NCI-H82 treated with DMSO at 0.1 percent for 48 hours (cell line): ENCODE results near the gene CD244.

Experiments used
- DNase-seq: peaks from one replicate; lab custom pipeline; 2025; ENCODE audit not compliant: unreplicated experiment; lab: John Stamatoyannopoulos, UW

Gene CD244

DNA sequence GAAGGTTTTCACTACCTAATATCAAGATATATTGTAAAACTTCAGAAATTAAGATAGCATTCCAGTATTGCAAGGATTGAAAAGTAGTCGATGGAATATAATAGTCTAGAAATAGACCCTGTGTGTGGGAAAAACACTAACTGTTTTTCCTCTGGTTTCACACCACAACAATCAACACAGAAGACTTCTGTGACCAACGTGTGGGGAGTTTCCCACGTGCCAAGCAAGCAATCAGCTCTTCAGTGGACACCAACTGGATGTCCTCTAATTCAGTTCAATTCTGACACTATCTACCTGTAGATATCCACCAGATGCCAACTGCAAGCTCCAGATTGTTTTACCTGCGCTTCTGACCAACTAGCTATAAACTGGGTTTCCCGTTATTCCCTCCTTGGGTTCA lies 12.1 kb downstream of the CD244 start:
- DNase-seq, result no peak

DNA sequence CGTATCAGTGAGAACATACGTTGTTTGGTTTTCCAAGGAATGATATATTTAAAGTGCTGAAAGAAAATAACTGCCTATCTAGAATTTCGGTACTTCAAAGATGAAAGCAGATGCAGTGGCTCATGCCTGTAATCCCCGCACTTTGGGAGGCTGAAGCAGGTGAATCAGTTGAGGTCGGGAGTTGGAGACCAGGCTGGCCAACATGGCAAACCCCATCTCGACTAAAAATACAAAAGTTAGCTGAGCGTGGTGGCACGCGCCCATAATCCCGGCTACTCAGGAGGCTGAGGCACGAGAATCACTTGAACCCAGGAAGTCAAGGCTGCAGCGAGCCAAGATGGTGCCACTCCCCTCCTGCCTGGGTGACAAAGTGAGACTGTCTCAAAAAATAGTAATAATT lies 16.4 kb downstream of the CD244 start:
- no peak for DNase-seq

DNA sequence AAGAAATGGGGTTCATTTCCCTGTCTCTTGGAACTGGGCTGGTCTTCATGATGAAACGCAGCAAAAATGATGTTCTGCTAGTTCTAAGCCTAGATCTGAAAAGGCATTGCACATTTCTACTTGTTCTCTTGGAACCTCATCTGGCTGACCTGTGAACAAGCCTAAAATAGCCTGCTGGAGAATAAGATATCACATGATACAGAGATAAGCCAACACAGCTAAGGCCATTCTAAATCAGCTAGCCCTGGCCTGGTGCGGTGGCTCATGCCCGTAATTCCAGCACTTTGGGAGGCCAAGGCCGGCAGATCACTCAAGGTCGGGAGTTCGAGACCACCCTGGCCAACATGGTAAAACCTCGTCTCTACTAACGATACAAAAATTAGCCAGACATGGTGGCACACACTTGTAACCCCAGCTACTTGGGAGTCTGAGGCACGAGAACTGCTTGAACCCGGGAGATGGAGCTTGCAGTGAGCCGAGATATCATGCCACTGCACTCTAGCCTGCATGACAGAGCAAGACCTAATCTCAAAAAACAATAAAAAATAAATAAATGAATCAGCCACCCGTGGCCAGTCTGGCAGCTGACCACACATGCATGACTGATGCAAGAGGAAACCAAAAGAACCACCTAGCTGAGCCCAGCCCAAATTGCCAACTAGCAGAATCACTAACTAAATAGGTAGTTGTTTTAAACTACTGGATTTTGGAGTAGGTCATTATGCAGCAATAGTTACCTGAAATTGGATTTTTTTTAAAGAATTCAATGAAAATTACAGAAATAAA lies 18.0 kb downstream of the CD244 start:
- no peak for DNase-seq

DNA sequence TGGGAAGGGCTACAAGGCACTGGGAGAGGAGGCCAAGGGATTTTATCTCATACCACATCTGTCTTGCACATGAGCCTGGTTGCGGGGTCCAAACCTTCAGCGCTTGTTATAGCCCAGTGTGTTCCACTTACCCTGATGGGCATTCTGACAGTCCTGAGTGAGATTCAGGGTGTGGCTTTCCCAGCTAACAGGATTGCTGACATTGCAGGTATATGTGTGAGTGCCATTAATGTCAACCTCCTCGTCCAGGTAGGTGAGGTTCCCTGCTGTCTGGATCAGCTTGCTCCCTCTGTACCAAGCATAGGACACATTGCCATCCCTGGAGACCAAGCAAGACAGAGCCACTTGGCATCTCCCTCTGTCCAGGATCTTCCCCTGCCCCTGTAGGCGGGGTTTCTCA lies 21.6 kb downstream of the CD244 start:
- no peak for DNase-seq

DNA sequence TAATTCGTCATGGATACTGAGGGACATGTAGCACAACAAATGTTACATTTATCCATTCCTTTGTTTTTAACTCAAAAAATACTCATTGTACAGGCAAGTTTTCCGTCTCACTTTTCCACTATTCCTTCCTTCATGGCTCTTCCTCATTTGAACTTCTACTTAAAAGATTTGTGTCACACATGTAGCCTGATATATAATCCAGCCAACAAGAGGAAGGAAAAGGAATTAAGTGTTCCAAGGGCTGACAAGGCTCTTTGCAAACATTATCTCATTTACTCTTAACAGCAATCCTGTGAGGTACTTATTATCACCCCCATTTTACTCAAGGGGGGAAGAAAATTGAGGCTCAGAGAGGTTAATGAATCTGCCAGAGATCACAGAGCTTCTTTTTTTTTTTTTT lies 22.9 kb downstream of the CD244 start:
- DNase-seq, result peak; percentile 11

DNA sequence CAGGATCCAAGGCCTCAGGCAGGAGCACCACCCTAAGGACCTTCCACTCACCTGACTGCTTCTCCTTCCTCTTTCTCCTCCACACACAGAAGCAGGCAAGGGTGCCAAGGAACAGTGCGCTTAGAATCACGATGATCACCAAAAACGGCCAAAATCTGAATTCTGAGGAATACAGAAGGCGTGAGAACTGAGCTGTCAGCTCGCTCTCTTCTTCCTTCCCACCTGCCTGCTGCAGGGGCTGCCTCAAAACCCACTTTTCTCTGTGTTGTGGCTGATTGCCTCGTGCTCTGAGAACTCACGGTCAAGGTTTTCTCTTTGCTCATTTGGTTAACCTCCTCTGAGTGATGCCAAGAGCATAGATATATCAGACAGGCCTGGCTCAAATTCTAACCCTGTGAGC lies 23.8 kb downstream of the CD244 start:
- no peak for DNase-seq

DNA sequence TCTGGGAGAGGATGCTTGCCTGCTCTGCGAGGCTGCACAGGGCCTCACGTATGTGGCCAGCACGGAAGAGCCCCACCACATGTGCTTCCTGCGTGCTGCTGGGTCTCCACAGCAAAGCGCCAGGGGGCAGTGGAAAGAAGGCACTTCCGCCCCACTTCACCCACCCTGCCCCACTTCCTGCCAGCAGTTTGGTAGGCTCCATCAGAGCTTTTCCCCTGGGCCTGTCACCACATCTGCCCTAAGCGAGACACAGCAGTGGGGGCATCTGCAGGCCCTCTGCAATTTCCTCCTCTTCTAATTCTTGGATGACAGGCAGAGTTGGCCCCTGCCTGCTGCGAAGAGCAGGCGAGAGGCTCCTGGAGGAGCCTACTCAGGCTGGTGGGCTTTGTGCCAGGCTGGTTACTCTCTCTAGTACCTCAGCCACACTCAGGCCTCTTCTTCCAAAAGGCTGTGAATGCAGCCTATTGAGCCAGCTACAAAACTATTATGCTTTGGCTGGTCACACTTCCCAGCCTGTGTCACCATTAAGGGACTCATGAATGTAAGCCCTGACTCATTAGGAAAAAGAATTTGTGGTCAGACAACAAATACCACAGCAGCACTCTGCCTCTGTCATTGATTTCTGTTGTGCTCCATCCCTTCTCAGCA lies 25.0 kb downstream of the CD244 start:
- no peak for DNase-seq

DNA sequence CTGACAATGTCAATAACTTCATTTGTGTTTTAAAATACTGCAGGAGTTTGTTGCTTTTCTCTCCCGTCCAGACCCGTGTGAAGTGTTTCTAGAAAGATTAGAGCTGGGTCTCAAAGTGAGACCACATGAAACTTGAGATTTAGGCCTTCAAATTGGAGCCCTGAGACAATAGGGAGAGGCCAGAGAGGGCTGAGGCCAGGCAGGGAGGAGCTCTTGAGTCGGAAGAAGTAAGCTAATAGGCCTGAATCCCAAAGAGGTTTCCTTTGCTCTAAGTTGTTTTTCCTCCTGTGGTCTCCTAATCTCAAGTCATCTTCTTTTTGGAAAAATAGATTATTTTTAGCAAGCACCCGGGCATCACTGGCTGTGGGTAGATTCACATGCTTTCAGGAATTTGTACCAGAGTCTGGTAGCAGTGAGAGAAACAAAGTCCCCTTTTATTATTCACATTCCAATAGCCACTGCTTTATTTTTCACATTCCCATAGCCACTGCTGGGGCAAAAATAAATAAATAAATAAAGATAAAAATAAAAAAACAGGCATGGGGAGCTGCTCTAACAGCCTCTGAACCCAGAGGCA lies 25.6 kb downstream of the CD244 start:
- DNase-seq, result no peak

DNA sequence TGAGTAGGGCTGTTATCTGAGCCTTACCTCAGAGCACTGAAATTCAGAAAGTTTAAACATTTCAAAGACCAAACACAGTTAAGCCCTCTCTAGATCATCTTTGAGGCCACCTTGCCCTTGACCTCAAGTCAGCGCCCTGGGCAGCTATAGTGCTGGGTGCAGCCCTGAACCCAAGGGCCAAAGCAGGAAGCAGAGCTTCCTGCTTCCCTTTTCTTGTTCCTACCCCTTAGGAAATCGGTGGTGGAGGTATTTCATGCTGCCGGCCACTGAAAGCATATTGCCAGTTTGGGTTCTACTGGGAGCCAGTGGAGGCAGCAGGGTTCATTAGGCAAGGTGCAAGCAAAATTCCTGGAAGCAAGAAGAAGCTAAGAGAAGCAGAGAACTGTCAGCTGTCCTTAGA lies 26.1 kb downstream of the CD244 start:
- DNase-seq, result no peak

DNA sequence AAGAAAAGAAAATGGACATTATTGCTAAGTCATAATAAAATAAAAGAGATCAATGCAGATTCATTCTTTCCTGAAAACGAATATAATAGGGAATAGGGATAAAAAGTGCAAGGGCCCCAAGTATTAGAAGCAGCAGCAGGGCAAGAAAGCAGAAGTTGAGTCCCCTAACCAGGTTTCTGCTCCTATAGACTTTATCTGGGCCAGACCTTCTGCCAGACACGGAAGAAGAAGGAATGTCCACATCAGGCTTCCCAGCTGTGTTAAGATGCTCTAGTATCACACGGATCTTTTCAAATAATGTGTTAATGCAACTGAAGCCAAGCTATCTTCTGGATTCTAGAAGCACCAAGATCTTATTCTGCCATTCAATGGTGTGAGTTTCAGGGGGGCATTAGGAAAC lies 26.9 kb downstream of the CD244 start:
- no peak for DNase-seq

DNA sequence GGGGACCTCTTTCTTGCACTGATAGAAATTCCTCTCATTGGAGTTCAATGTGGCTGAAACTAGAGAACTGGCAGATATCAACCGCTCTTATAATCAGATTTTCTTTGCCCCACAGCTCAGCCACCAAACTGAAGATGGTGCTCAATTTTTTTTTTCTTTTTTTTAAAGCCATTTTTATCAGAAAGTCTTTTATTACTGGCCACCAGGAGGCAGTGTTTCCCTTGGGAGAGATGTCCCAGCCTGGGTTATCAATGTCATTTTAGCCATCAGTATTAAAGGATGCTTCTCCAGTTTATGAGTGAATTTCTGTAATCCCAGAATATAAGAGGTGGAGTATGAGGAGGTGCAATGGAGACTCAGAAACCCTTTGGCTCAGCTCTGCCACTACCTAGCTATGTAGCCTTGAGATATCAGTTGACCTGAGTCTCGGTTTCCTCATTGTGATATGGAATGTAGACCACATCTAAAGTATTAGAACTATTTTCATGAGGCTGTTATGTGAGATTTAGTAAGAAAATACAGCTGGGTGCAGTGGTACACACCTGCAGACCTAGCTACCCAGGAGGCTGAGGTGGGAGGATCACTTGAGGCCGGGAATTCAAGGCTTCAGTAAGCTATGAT lies 27.6 kb downstream of the CD244 start:
- DNase-seq, result peak; percentile 56

DNA sequence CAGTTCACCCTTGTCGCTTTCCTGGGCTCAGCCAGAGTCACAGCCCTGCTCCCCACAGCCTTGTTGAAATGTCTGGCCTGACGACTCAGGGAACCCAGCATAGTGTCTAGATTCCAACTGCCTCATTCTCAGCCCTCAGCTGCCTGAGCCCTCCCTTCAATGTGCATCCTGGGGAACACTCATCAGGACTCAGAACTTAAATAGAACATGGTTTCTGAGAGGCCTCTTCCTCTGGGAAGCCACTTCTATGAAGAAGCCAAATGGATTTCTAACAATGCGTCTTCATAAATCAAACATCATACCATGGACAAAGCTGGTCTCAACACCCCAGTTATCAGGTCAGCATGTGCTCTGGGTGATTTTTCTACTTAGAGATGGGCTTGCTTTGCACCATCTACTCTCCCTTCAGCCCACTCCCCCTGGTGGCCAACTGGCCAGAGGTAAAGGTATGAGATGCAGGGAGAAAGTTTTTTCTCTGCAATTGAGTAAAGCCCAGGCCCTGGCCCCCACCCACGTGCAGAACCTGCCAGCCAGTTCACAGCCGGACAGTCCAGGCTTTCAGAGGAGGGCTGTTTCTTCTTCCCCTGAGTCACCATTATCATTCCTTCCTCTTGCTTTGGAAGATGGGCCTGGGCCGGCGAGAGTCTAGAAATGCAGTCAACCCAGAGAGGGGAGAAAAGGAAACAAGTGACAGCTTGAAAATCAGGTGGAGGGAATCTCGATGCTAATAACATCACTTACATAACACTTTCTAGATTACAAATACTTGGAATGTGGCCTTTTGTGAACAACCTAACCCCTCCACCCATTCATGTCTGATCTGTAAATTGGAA lies 32.1 kb downstream of the CD244 start:
- peak; percentile 38 for DNase-seq

DNA sequence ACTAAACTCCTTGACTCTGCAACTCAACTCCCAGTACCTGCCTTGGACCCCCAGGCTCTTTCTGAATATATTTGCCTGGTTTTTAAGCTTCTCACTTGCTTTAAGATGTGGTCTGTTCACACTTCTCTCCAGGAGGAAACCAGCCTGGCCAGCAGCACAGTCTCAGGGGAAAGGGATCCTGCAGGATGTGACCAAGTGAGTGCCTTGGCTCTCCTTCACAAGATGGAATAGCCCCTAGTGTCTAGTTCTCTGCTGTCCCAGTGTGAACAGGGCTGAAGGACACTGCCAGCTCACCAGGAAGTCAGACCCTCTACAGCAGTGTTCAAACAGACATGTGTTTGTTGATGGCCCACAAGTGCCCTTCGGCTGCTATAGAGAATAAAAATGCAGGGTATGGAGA lies 32.9 kb downstream of the CD244 start:
- no peak for DNase-seq

DNA sequence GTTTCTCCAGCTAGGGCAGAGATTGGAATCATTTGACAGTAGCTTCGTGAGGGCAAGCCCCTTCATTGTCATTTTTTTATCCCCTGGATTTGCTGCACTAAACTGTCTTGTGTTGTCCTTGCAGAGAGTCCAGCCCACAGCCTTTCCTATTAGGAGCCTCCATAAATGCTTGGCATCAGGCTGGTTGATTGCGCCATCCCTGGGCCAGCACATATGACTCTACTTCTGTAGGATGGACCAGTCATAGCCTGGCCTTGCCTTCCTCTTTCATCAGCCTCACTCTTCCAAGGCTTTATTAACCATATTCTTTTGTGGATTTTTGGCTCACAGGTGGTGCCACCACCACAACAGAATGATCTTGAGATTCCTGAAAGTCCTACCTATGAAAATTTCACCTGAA lies 35.3 kb downstream of the CD244 start:
- DNase-seq, result no peak

DNA sequence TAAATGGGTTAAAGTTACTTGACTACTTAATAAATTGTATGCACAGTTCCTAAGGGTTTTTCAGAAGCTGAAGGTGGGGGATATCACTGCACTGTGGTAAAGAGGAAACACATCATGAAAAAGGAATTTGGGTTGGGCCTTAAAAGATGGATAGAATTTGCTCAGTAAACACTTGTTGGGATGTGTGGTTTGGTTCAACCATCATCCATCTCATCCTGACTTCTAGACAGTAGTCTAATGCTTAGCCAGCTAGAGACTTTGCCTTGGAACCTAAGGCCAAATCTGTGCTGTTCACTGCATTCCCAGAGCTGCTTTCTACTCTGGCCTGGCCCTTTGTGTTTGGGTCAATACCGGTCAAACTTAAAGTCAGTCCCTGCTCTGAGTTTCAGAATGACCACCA lies 36.1 kb downstream of the CD244 start:
- no peak for DNase-seq

DNA sequence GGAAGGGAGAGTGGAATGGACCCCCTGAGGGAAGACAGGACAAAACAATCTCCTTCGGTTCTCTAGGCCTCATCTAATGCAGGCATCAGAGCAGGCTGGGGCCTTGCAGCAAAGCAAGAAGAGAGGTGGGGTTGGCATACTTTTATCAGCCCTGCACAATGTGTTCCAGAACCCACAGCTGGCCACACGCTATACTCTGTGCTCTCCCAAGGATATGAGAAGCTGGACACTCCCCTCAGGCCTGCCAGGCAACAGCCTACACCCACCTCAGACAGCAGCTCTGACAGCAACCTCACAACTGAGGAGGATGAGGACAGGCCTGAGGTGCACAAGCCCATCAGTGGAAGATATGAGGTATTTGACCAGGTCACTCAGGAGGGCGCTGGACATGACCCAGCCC lies 39.4 kb downstream of the CD244 start:
- DNase-seq, result no peak

DNA sequence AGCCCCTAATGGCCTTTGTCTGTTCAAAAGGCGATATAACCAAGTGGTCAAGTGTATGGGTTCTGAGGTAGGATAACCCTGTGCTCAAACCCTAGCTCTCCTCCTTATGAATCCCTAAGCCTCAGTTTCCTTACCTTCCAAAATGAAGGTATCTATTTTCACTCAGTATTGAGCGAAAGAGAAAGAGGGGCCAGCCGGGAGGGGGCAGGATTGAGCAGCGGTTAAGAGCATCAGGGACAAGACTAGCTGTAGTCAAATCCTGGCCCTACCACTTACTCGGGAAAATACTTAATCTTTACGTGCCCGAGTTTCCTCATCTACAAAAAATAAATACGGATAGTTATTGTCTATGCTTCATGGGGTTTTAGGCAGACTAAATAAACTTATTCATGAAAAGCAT lies 41.1 kb downstream of the CD244 start:
- DNase-seq, result no peak

DNA sequence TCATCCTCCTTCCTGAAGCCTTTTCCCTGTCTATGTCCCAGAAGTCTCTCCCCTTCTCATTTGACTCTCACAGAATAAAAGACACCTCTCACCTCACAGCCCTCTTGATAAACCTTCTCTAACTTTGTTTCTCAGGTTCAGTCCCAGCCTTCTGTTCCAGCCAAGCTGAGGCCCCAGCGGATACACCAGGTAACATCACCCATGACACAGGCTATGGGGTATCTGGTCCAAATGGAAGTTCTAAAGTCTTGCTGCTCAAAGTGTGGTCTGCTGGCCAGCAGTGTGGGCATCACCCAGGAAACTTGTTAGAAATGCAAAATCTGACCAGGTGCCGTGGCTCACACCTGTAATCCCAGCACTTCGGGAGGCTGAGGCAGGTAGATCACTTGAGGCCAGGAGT lies 43.5 kb downstream of the CD244 start:
- DNase-seq, result no peak

DNA sequence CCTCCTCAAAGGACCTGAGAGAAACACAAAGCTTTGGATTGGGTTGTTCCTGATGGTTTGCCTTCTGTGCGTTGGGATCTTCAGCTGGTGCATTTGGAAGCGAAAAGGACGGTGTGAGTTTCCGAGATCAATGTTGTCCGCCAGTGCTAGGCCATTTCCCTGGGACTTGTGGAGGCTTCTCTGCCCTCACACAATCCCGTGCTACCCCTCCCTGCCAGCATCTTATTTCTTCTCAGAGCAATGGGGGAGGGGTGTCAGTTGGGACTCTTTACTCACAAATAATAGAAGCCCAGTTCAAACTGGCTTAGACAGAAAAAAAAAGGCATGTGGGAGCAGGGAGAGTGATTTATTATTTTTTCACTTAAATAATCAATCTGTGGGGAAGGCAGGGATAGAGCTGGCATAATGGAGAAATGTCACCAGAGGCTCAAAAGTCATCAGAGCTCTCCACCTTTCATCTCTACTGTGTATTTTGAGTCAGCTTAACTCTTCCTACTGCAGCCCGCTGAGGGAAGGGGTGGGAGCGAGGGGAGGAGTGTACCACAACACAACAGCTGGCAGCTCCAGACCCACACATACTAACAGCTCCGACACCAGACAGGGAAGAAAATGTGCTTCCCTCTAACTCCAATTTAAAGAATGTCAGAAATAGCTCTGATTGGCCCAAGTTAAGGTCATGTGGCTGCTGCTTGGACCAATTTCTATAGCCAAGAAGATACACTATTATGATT lies 44.3 kb downstream of the CD244 start:
- DNase-seq, result no peak

DNA sequence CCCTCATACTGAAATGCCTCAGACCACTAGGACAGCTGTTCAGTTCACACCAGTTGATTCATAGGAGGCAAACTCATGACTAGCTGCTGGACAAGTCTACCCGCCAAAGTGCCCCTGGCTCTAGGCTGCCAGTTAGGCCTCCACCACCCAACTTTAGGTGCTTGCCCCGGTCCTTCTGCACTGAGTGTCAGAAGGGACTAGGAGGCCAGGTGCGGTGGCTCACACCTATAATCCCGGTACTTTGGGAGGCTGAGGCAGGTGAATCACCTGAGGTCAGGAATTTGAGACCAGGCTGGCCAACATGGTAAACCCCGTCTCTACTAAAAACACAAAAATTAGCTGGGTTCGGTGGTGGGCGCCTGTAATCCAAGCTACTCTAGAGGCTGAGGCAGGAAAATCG lies 47.8 kb downstream of the CD244 start:
- DNase-seq, result no peak

DNA sequence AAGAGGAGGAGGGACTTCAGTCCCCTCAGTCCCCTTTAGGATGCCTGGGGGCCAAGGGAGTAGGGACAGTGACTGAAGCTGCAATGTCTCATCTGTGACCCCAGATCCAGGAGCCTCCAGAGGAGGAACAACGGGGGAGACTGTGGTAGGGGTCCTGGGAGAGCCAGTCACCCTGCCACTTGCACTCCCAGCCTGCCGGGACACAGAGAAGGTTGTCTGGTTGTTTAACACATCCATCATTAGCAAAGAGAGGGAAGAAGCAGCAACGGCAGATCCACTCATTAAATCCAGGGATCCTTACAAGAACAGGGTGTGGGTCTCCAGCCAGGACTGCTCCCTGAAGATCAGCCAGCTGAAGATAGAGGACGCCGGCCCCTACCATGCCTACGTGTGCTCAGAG lies 48.4 kb downstream of the CD244 start:
- no peak for DNase-seq
